T-helper 1 cell treated with Interleukin-12 subunit alpha and Interleukin-12 subunit beta and Interleukin-4 antibody, amounts not matched to agents 30 μg/mL and 1 μg/mL, for 36 hours (primary cell): ENCODE measurements around the gene CST9.

Experiments used
- H3K27ac Mint-ChIP-seq: one replicate; pipeline ENCODE4 v1.8.0; 2021; ENCODE audit warnings: mild to moderate bottlenecking, mixed read lengths
- H3K27me3 Mint-ChIP-seq: one replicate; pipeline ENCODE4 v1.8.0; 2021; ENCODE audit warnings: low read depth, mixed read lengths
- H3K36me3 Mint-ChIP-seq: one replicate; pipeline ENCODE4 v1.8.0; 2021; ENCODE audit warnings: low read depth, mixed read lengths
- H3K4me1 Mint-ChIP-seq: one replicate; pipeline ENCODE4 v1.8.0; 2021; ENCODE audit warnings: low read depth, mixed read lengths
- H3K4me3 Mint-ChIP-seq: one replicate; pipeline ENCODE4 v1.8.0; 2021; ENCODE audit warnings: mild to moderate bottlenecking, moderate library complexity, mixed read lengths
- H3K9me3 Mint-ChIP-seq: one replicate; pipeline ENCODE4 v1.8.0; 2021; ENCODE audit warnings: mixed read lengths

Gene CST9

DNA sequence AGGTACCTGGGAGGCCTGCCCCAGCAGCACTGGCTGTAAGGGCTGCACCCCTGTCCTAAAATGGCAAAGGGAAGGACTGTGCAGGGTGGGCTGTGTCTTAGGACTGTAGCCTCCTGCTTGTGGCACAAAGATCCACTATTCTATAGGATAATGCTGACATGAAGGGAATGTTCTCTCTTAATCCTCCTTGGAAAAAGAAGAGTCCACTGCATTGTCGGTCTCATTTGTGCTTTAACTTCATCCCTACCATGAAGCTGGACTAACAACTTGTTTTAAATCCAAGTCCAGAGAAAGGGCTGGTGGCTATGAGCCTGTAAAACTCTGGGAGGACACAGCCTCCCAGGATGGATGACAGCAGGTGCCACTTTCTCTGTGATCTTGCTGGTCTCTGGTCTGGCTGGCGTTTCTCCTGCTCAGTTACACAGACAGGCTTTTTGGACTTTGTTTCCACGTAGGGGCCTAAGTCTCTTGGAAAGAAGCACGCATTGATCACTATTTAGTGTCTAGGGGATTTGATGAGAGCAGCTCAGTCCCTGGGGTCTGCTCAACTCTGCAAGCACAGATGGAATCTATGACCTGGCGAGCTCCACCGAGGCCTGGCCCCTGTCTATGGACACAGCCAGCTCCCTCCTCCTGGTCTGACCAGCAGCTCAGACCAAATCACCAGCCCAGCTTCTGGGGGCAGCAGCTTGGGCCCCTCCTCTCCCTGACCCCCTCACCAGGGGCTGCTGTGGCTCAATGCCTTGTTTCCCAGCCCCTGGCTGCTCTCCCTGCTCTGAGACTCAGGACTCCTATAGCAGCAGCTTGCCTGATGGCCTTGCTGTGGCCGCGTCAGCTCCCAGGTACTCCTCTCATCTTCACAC, 27.2 kb upstream of the CST9 start:
- Mint-ChIP-seq H3K27me3 (peaks cover 16% of the 10 kb centered on the region), H3K4me1 (peaks cover 3% of the 10 kb centered on the region), H3K9me3 (no peaks in the 10 kb centered on the region), H3K27ac (no peak overlapping the region), H3K4me3 (no peak overlapping the region), H3K36me3 (no peaks in the 10 kb centered on the region)

DNA sequence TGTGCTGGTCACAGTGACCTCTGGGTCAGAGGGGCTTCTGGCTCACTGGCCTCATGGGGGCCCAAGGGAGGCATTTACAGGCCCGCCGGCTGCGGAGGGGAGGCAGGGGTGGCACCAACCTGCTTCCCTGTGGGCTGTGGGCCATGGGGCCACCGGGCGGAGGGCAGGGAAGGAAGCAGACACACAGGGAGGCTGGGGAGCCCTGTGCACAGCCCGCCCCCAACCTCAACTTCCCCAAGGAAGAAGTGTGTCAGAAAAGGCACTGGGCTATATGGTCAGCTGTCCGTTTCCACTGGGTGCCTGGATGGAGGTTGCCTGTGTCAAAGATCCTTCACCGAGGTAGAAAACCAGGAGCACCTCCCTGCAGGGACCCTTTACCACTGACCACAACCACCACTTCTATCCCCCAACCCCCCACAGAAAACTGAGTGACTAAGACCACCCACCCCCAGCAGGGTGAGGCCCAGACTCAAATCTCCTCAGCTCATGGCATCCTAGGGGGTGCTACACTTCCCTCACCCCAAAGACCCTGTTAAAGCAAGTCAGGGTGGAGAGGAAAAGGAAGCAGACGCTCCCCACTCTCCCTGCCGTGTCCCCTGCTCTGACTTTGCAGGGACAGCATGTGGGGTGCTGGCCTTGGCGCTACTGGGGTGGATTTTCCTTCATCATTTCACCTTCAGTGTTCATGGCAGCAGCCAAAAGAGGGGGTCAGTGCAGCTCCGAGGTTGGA, 26.4 kb upstream of the CST9 start:
- H3K36me3 Mint-ChIP-seq, result no peaks in the 10 kb centered on the region
- peaks cover 3% of the 10 kb centered on the region for H3K4me1 Mint-ChIP-seq
- no peak overlapping the region for H3K4me3 Mint-ChIP-seq
- no peak overlapping the region for H3K27ac Mint-ChIP-seq
- peaks cover 16% of the 10 kb centered on the region for H3K27me3 Mint-ChIP-seq
- H3K9me3 Mint-ChIP-seq, result no peaks in the 10 kb centered on the region

DNA sequence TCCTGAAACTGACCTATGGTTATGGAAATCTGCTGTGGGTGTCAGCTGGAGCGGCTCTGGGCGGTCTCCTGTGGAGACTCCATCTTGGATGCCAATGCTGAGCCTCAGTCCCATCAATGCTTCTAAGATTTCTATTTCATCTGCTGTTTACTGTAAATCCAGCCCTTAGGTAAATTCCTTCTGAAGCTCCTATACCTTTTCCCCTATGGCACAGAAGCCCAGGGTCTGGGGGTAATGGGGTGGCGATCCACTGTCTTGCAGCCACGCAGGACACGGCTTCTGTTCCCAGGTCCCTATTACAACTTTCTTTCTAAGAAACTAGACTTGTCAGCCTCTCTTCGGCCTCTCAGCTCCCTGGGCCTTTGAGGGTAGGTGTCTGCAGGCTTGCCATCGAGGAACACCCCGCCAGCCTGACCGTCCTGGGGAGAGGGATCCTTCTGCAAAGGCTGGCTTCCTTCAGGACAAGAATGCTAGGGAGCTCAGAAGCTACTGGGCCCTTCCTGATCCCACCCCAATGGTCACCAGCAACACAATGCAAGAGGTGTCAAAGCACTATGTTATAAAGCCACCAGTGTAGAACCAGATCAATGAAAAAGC, 25.6 kb upstream of the CST9 start:
- Mint-ChIP-seq H3K27me3 (peaks cover 8% of the 10 kb centered on the region), H3K36me3 (no peaks in the 10 kb centered on the region), H3K27ac (no peak overlapping the region), H3K9me3 (no peaks in the 10 kb centered on the region), H3K4me1 (no peaks in the 10 kb centered on the region), H3K4me3 (no peak overlapping the region)

DNA sequence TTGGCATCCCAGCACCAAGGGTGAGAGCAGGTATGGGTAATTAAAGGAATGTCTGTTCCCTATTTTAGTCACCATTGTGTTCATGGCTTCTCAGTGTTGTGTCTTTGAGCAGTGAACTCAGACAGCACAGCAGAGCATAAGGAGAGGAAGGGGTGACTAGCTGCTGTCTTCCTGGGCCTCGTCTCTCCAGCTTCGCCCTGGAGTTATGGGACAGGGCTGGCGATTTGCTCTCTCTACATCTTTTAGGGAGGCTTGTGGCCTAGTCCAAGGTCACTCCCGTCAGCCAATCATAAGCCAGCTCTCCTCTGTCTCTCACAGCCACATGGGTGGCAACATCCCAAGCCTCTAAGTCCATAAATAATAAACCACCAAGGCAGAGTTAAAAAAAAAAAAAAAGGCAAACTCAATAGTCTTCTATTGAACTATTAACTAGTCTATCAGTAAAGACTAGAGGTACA, 24.7 kb upstream of the CST9 start:
- Mint-ChIP-seq H3K36me3 (no peaks in the 10 kb centered on the region), H3K4me3 (no peak overlapping the region)

DNA sequence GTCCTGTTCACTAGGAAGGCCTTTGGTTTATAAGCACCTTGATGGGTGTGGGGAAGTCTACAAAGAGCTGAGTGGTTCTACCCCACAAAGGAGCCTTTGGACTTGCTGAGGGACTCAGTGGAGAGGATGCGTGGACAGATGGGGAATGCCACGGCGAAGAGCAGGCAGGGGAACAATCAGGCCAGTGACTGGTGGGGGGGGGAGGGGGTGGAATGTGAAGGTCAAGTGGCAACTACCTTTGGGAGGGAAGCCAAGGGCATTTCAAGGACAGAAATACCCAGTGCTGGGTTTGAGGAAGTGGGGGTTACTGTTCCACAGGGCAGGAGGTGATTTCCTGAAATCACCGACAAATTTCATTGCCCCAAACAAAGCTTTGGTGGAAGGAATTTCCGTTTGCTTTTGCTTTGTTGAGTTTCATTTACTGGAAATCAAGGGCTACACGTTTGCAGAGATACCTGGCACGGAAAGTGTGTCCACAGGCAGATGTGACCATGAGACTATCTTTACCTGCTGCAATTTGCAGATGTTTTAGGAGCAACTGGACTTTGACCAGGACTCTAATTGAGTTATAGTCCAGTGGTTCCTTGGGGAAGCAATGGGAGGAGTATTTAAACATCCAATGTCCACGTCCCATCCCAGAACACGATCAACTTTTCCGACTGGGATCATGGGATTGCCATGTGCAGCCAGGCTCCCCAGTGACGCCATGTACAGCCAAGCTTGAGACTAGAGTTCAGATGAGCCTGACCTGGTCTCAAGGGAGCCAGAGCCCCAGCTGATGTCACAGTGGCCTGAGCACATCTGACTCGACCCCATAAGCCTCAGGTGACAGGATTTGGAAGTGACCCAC, 24.1 kb upstream of the CST9 start:
- Mint-ChIP-seq H3K9me3 (no peaks in the 10 kb centered on the region), H3K4me3 (no peak overlapping the region), H3K27ac (no peak overlapping the region), H3K36me3 (no peaks in the 10 kb centered on the region), H3K27me3 (peaks cover 7% of the 10 kb centered on the region), H3K4me1 (no peaks in the 10 kb centered on the region)

More for the DNA sequence above, 24.7 kb upstream of the CST9 start:
- H3K9me3 Mint-ChIP-seq, result no peaks in the 10 kb centered on the region
- no peaks in the 10 kb centered on the region for H3K4me1 Mint-ChIP-seq
- H3K27me3 Mint-ChIP-seq, result peaks cover 4% of the 10 kb centered on the region
- H3K27ac Mint-ChIP-seq, result no peak overlapping the region

DNA sequence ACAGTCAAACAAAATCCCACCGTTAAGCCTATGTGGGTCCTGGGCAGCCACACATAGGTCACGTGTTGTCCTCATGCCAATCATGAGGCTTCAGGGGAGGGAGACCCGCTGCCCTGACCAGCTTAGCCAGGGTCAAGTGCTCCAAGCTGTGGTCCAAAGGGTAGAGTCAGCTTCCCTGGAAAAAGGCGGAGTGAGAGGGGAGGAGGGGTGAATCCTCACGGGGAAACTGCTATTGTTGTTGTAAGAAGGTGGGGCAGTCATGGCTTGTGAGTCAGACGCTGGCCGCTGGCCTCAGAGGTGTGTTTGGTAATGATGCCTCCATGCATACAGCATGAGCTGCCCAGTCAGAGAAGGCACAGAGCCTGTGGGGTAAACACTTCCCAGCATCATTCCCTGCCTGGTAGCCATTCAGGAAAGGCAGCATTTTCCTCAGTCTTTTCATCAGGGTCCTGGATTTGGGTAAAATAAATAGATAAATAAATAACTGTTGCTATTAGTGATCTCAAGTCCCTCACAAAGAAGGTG, 23.4 kb upstream of the CST9 start:
- H3K27ac Mint-ChIP-seq, result no peak overlapping the region
- H3K36me3 Mint-ChIP-seq, result no peaks in the 10 kb centered on the region
- H3K27me3 Mint-ChIP-seq, result peaks cover 7% of the 10 kb centered on the region
- no peaks in the 10 kb centered on the region for H3K9me3 Mint-ChIP-seq
- H3K4me3 Mint-ChIP-seq, result no peak overlapping the region
- peaks cover 1% of the 10 kb centered on the region for H3K4me1 Mint-ChIP-seq

DNA sequence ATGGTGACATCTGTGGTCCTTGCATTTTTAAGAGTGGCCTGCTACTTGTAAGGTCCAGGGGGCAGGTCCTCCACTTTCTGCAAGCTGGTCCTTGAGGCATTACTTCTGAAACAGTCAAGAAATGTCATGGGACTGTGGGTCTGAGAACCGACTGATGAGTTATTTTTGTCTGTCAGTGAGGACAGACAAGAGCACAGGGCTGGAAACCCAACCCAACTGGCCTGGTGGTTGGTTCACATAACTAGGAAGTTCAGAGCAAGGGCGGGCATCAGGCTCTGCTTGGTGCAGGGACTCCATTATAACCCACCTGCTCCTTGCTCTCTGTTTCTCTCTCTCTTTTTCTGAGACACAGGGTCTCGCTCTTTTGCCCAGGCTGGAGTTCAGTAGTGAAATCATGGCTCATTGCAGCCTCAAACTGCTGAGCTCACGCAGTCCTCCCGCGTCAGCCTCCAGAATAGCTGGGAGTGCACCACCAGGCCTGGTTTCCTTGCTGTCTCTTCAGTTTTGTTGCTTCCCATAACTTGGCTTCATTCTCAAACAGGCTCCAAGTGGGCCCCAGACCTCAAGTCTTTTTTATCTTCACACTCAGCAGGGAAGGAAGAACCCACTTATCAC, 22.8 kb upstream of the CST9 start:
- Mint-ChIP-seq H3K4me1 (peaks cover 1% of the 10 kb centered on the region), H3K36me3 (no peaks in the 10 kb centered on the region), H3K9me3 (no peaks in the 10 kb centered on the region), H3K4me3 (no peak overlapping the region), H3K27ac (no peak overlapping the region), H3K27me3 (peaks cover 7% of the 10 kb centered on the region)

DNA sequence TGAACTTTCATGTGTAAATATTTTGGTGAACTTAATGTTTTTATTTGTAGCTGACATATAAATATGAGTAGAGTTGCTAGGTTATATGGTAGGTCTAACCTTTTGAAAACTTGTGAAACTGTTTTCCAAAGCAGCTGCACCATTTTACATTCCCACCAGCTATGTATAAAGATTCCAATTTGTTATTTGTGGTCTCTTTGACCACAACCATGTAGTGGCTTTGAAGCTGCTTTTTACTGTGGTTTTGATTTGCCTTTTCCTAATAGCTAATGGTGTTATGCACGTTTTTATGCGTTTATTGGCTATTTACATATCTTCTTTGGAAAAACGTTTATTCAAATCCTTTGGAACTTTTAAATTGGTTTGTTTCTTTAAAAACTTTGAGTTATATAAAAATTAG, 21.8 kb upstream of the CST9 start:
- H3K27me3 Mint-ChIP-seq, result peaks cover 7% of the 10 kb centered on the region
- H3K9me3 Mint-ChIP-seq, result no peaks in the 10 kb centered on the region
- no peak overlapping the region for H3K4me3 Mint-ChIP-seq
- peaks cover 3% of the 10 kb centered on the region for H3K4me1 Mint-ChIP-seq
- no peak overlapping the region for H3K27ac Mint-ChIP-seq
- H3K36me3 Mint-ChIP-seq, result no peaks in the 10 kb centered on the region

DNA sequence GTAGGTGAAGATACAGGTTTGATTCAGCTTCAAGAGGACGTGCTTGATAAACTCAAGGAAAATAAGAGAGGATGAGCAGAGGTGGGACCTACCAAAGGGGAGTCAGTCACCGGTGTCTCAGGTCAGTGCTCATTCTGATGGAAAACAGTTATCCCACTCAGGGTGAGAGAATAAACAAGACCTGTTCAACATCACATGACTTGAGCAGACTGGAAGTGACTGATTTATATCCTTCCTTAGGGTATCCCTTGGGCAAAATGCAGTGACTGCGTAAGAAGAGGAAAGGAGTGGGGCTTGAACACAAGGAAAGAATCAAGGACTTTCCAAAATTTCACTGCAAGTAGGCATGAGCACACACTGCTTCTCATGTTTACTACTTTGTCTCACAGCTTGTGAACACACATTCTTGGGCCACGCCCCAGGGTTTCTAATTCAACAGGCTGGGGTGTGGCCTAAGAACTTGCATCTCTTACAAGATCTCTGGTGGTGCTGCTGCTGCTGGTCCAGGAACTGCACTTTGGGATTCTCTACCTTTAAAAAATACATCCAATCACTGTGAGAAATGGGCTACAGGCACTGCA, 20.4 kb upstream of the CST9 start:
- Mint-ChIP-seq H3K4me1 (peaks cover 3% of the 10 kb centered on the region), H3K36me3 (no peaks in the 10 kb centered on the region), H3K9me3 (no peaks in the 10 kb centered on the region)

DNA sequence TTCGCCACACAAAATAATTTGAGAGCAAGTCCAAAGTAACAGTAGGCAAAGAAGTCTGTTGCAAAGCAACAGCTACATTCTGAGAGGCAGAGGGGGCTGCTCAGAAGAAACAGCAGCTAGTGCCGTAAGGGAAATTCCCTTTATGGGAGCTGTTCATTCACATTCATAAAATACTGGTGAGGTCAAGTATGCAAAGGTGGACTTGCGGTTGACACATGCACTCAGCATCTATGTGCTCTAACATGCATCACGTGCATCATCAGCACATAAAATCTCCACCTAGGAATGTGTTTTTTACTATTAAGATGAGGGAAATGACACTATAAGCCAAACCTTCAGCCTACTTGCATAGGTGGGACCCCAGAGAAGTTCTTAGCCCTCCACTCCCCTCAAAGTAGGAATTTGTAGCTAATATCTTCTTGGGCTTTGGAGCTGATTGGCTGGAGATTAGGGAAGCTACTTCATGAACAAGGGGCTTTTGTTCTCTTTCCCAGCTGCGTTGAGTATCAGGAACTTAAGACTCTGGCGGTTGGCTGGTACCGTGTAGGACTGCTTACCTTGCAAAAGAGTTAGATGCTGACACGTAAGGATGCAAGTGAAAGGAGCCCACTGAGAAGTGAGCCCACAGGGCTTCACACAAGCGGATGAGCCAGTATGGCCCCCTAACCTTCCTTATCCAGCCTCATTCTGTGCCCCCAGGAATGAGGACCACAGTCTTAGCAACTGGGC, 19.7 kb upstream of the CST9 start:
- no peaks in the 10 kb centered on the region for H3K9me3 Mint-ChIP-seq
- peaks cover 3% of the 10 kb centered on the region for H3K4me1 Mint-ChIP-seq
- H3K27ac Mint-ChIP-seq, result no peak overlapping the region

More for the DNA sequence above, 20.4 kb upstream of the CST9 start:
- Mint-ChIP-seq H3K27ac (no peak overlapping the region), H3K27me3 (peaks cover 7% of the 10 kb centered on the region), H3K4me3 (no peak overlapping the region)

DNA sequence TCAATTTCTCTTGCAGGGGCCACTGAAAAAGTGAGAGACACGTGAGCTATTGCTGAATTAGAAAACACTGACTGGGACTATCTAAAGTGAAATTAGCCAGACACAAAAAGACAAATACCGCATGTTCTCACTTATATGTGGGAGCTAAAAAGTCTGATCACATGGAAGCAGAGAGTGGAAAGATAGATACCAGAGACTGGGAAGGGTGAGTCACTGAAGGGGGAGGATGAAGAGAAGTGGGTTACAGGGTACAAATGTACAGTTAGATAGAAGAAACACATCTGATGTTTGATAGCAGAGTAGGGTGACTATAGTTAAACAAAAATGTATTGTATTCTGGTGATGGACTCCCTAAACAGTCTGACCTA, 18.6 kb upstream of the CST9 start:
- H3K36me3 Mint-ChIP-seq, result no peaks in the 10 kb centered on the region
- peaks cover 3% of the 10 kb centered on the region for H3K4me1 Mint-ChIP-seq
- no peaks in the 10 kb centered on the region for H3K9me3 Mint-ChIP-seq
- no peak overlapping the region for H3K27ac Mint-ChIP-seq
- H3K27me3 Mint-ChIP-seq, result peaks cover 7% of the 10 kb centered on the region
- H3K4me3 Mint-ChIP-seq, result no peak overlapping the region

More for the DNA sequence above, 19.7 kb upstream of the CST9 start:
- H3K4me3 Mint-ChIP-seq, result no peak overlapping the region
- H3K36me3 Mint-ChIP-seq, result no peaks in the 10 kb centered on the region
- peaks cover 7% of the 10 kb centered on the region for H3K27me3 Mint-ChIP-seq

DNA sequence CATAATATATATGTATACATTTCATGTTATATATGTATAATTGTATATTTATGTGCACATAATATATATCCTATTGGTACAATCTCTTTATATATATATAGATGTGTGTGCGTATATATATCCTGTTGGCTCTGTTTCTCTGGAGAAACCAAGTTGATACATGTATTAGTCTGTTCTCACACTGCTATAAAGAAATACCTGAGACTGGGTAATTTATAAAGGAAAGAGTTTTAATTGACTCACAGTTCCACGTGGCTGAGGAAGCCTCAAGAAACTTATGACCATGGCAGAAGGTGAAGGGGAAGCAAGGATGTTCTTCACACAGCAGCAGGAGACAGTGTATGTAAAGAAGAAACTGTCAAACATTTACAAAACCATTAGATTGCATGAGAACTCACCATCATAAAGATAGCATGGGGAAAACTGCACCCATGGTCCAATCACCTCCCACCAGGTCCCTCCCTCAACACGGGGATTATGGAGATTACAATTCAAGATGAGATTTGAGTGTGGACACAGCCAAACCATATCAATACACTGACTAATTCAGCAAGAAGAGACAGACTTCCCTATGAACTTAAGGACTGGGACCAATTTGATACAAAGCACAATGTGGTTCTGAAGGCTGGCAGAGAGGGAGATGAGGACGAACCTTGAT, 18.1 kb upstream of the CST9 start:
- H3K36me3 Mint-ChIP-seq, result no peaks in the 10 kb centered on the region
- H3K4me3 Mint-ChIP-seq, result no peak overlapping the region
- peaks cover 6% of the 10 kb centered on the region for H3K27me3 Mint-ChIP-seq
- peaks cover 3% of the 10 kb centered on the region for H3K4me1 Mint-ChIP-seq
- no peak overlapping the region for H3K27ac Mint-ChIP-seq
- H3K9me3 Mint-ChIP-seq, result no peaks in the 10 kb centered on the region
